MM.1S (cell line): Measurements from ENCODE around the gene ZNF775.

Experiments
- EZH2 ChIP-seq: fragments of 300-600 bp; sonication (generic); optimal IDR thresholded peaks from 2 replicates; pipeline ENCODE3; 2017; ENCODE audit warnings: low read depth, mild to moderate bottlenecking, antibody characterized with exemption, low read length, mixed read lengths
- TF ChIP-seq, protein P1 (sequence below): fragments of 300-600 bp; sonication (generic); IDR thresholded peaks from 2 replicates; pipeline ENCODE4 v1.5.1; 2016; ENCODE audit warnings: antibody characterized with exemption, low read length, mixed read lengths

DNA sequence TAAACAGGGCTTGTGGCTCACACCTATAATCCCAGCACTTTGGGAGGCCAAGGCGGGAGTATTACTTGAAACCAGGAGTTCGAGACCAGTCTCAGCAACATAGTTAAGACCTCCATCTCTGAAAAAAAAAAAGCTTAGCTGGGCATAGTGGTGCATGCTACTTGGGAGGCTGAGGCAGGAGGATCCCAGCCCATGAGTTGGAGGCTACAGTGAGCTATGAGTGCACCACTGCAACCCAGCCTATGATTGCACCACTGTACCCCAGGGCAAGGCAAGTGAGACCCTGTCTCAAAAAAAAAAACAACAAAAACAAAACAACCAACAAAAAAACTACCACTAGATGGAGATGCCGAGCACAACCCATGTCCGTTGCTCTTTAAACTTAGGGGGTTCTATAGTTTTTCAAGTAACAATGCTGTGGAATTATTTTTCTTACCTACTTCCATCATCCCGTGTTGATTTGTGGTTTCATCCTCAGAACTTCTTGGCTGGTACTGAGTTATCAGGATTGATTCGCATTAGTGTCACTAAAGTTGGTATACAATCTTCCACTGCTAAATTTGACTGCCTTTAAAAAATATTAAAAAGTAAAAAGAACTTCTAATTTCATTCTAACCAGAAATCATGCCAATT lies 22.7 kb upstream of the ZNF775 start:
- no peak for TF ChIP-seq EZH2
- TF ChIP-seq, protein P1, sequence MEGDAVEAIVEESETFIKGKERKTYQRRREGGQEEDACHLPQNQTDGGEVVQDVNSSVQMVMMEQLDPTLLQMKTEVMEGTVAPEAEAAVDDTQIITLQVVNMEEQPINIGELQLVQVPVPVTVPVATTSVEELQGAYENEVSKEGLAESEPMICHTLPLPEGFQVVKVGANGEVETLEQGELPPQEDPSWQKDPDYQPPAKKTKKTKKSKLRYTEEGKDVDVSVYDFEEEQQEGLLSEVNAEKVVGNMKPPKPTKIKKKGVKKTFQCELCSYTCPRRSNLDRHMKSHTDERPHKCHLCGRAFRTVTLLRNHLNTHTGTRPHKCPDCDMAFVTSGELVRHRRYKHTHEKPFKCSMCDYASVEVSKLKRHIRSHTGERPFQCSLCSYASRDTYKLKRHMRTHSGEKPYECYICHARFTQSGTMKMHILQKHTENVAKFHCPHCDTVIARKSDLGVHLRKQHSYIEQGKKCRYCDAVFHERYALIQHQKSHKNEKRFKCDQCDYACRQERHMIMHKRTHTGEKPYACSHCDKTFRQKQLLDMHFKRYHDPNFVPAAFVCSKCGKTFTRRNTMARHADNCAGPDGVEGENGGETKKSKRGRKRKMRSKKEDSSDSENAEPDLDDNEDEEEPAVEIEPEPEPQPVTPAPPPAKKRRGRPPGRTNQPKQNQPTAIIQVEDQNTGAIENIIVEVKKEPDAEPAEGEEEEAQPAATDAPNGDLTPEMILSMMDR = peak; percentile 95
